IPS-18a (cell line): ENCODE measurements around the gene PDSS2.

Experiments
- H3K27ac ChIP-seq: one replicate; pipeline ENCODE4 v1.5.1; 2013; ENCODE audit warnings: low read length
- H3K27me3 ChIP-seq: one replicate; pipeline ENCODE4 v1.6.1; 2013; ENCODE audit warnings: mild to moderate bottlenecking, low read length; ENCODE audit not compliant: control insufficient read depth, insufficient read depth
- H3K36me3 ChIP-seq: one replicate; pipeline ENCODE4 v1.6.1; 2013; ENCODE audit warnings: low read depth, low read length; ENCODE audit not compliant: control insufficient read depth
- H3K4me1 ChIP-seq: one replicate; pipeline ENCODE4 v1.6.1; 2013; ENCODE audit warnings: low read depth, low read length; ENCODE audit not compliant: control insufficient read depth
- H3K4me3 ChIP-seq: one replicate; pipeline ENCODE4 v1.5.1; 2013; ENCODE audit warnings: low read length
- H3K9ac ChIP-seq: one replicate; pipeline ENCODE4 v1.6.1; 2013; ENCODE audit warnings: mild to moderate bottlenecking, low read length, moderate library complexity
- H3K9me3 ChIP-seq: one replicate; pipeline ENCODE4 v1.6.1; 2013; ENCODE audit warnings: low read depth, low read length; ENCODE audit not compliant: control insufficient read depth

PDSS2 gene

GRCh38 chr6:107221519-107221918 is 237.8 kb downstream of the PDSS2 start:
- no peak overlapping the region for H3K27ac ChIP-seq
- no peaks in the 10 kb centered on the region for H3K9me3 ChIP-seq
- peaks cover 9% of the 10 kb centered on the region for H3K4me1 ChIP-seq
- H3K36me3 ChIP-seq = no peaks in the 10 kb centered on the region
- no peak overlapping the region for H3K9ac ChIP-seq
- H3K27me3 ChIP-seq = no peaks in the 10 kb centered on the region
- H3K4me3 ChIP-seq = no peak overlapping the region

GRCh38 chr6:107219851-107220250 is 239.5 kb downstream of the PDSS2 start:
- Histone ChIP-seq H3K9ac (no peak overlapping the region), H3K9me3 (no peaks in the 10 kb centered on the region), H3K27me3 (no peaks in the 10 kb centered on the region), H3K4me1 (peaks cover 9% of the 10 kb centered on the region), H3K27ac (no peak overlapping the region), H3K4me3 (no peak overlapping the region), H3K36me3 (no peaks in the 10 kb centered on the region)

GRCh38 chr6:107218142-107218541 is 241.2 kb downstream of the PDSS2 start:
- H3K27me3 ChIP-seq = no peaks in the 10 kb centered on the region
- no peaks in the 10 kb centered on the region for H3K36me3 ChIP-seq
- H3K9me3 ChIP-seq = no peaks in the 10 kb centered on the region
- H3K27ac ChIP-seq = no peak overlapping the region
- peaks cover 9% of the 10 kb centered on the region for H3K4me1 ChIP-seq
- no peak overlapping the region for H3K9ac ChIP-seq
- H3K4me3 ChIP-seq = no peak overlapping the region

- Histone ChIP-seq H3K9ac (no peak overlapping the region), H3K27ac (no peak overlapping the region), H3K4me1 (peaks cover 9% of the 10 kb centered on the region), H3K9me3 (no peaks in the 10 kb centered on the region), H3K36me3 (no peaks in the 10 kb centered on the region), H3K4me3 (no peak overlapping the region), H3K27me3 (no peaks in the 10 kb centered on the region)
Measured at GRCh38 chr6:107217248-107217647, 242.1 kb downstream of the PDSS2 start.

GRCh38 chr6:107216197-107216933 is 243.0 kb downstream of the PDSS2 start:
- Histone ChIP-seq H3K9me3 (no peaks in the 10 kb centered on the region), H3K4me3 (no peak overlapping the region), H3K4me1 (peaks cover 9% of the 10 kb centered on the region), H3K9ac (no peak overlapping the region), H3K27me3 (no peaks in the 10 kb centered on the region), H3K36me3 (no peaks in the 10 kb centered on the region), H3K27ac (no peak overlapping the region)

GRCh38 chr6:107215334-107215733 is 244.0 kb downstream of the PDSS2 start:
- peaks cover 9% of the 10 kb centered on the region for H3K4me1 ChIP-seq
- H3K36me3 ChIP-seq = no peaks in the 10 kb centered on the region
- H3K9ac ChIP-seq = no peak overlapping the region
- H3K9me3 ChIP-seq = no peaks in the 10 kb centered on the region
- no peaks in the 10 kb centered on the region for H3K27me3 ChIP-seq
- H3K4me3 ChIP-seq = no peak overlapping the region
- H3K27ac ChIP-seq = no peak overlapping the region

GRCh38 chr6:107214655-107215054 is 244.7 kb downstream of the PDSS2 start:
- H3K27ac ChIP-seq = no peak overlapping the region
- H3K27me3 ChIP-seq = no peaks in the 10 kb centered on the region
- no peaks in the 10 kb centered on the region for H3K36me3 ChIP-seq
- H3K4me1 ChIP-seq = peaks cover 16% of the 10 kb centered on the region
- H3K9me3 ChIP-seq = no peaks in the 10 kb centered on the region
- no peak overlapping the region for H3K9ac ChIP-seq
- no peak overlapping the region for H3K4me3 ChIP-seq

- H3K36me3 ChIP-seq = no peaks in the 10 kb centered on the region
- no peak overlapping the region for H3K27ac ChIP-seq
- H3K9me3 ChIP-seq = no peaks in the 10 kb centered on the region
- H3K9ac ChIP-seq = no peak overlapping the region
- no peaks in the 10 kb centered on the region for H3K27me3 ChIP-seq
- H3K4me1 ChIP-seq = peaks cover 11% of the 10 kb centered on the region
- no peak overlapping the region for H3K4me3 ChIP-seq
Measured at GRCh38 chr6:107209406-107210305, 249.7 kb downstream of the PDSS2 start.

GRCh38 chr6:107207251-107207873 is 252.0 kb downstream of the PDSS2 start:
- peaks cover 11% of the 10 kb centered on the region for H3K4me1 ChIP-seq
- no peak overlapping the region for H3K9ac ChIP-seq
- no peaks in the 10 kb centered on the region for H3K27me3 ChIP-seq
- H3K27ac ChIP-seq = no peak overlapping the region
- H3K9me3 ChIP-seq = no peaks in the 10 kb centered on the region
- H3K4me3 ChIP-seq = no peak overlapping the region
- H3K36me3 ChIP-seq = no peaks in the 10 kb centered on the region

- Histone ChIP-seq H3K4me1 (peaks cover 11% of the 10 kb centered on the region), H3K9me3 (no peaks in the 10 kb centered on the region), H3K4me3 (no peak overlapping the region), H3K36me3 (no peaks in the 10 kb centered on the region), H3K9ac (no peak overlapping the region), H3K27me3 (no peaks in the 10 kb centered on the region), H3K27ac (no peak overlapping the region)
Measured at GRCh38 chr6:107205058-107205998, 254.0 kb downstream of the PDSS2 start.
